Prostate gland (tissue), 2 donors: ENCODE results near the gene DOK1. TPM values are rescaled to one million over a fixed set of nuclear protein-coding genes. Genes with fewer than 3 reads are reported as not detected.

Experiments used
- DNase-seq: peaks from one replicate; pipeline ENCODE4 v3.0.0-alpha.2; 2019; ENCODE audit warnings: low spot score
- H3K27ac ChIP-seq, 2 donors: fragments of 200-600 bp; sonication (generic); 2 replicates each; pipeline ENCODE4 v1.5.1; 2017 to 2019
- H3K27me3 ChIP-seq: fragments of 200-600 bp; sonication (generic); replicated peaks from 2 replicates; pipeline ENCODE4 v1.5.1; 2019; ENCODE audit not compliant: insufficient read depth
- H3K36me3 ChIP-seq, 2 donors: fragments of 200-600 bp; sonication (generic); 1 replicate in 1 of 2; 2 replicates in 1 of 2; pipeline versions ENCODE4 v1.5.1 to v1.8.1; 2017 to 2019
- H3K4me1 ChIP-seq: fragments of 200-600 bp; sonication (generic); replicated peaks from 2 replicates; pipeline ENCODE4 v1.5.1; 2019
- H3K4me3 ChIP-seq, 2 donors: fragments of 200-600 bp; sonication (generic); 2 replicates each; pipeline ENCODE4 v1.5.1; 2017 to 2019
- H3K9me3 ChIP-seq: fragments of 200-600 bp; sonication (generic); 2 replicates; pipeline ENCODE4 v1.5.1; 2017
- CTCF ChIP-seq, 4 experiments: fragments of 200-600 bp in 2 of 4; fragments of 450-650 bp in 2 of 4; sonication (generic) in 2 of 4; IDR thresholded peaks; 1 replicate in 3 of 4; 2 replicates in 1 of 4; pipeline ENCODE4 v1.5.1; 2016 to 2019; ENCODE audit warnings: antibody characterized with exemption in 4 of 4, mild to moderate bottlenecking in 2 of 4, moderate library complexity in 2 of 4
- POLR2A ChIP-seq: fragments of 450-650 bp; IDR thresholded peaks from one replicate; pipeline ENCODE4 v1.6.1; 2016; ENCODE audit warnings: antibody characterized with exemption, mild to moderate bottlenecking
- POLR2AphosphoS5 ChIP-seq: sonication (generic); formaldehyde crosslinking; IDR thresholded peaks from one replicate; pipeline ENCODE4 v1.6.1; 2017; ENCODE audit warnings: antibody characterized with exemption
- WGBS: methylation state at CpG from one replicate; pipeline ENCODE4 v1.1.5; 2018; 5-methylcytosine and 5-hydroxymethylcytosine counted together
- intact Hi-C: fragments of 100-400 bp; cut with DNase I; formaldehyde crosslinking; loops from one replicate; pipeline ENCODE4 v1.14.2; 2022
- total RNA-seq, 2 donors: library from RNA; depleted of rRNA; stranded (reverse); fragments of >200 nt; gene quantifications; one replicate each; pipeline ENCODE4 v1.1.0, GENCODE V29; 2016

DOK1 gene
- total RNA-seq, 2 donors from 2014 or later: 4.5 to 18.9 TPM

GRCh38 chr2:74602586-74603281, 48.2 kb downstream of the DOK1 start:
- H3K4me3 ChIP-seq: no peak overlapping the region
- no peak for TF ChIP-seq POLR2AphosphoS5
- TF ChIP-seq CTCF (IDR thresholded peaks at IDR 0.05): no peak
- no peak for TF ChIP-seq POLR2A
- H3K4me1 ChIP-seq: no peaks in the 10 kb centered on the region
- no peaks in the 10 kb centered on the region for H3K9me3 ChIP-seq
- no peaks in the 10 kb centered on the region for H3K27me3 ChIP-seq
- WGBS: 47% methylated on average over 1 of the region's 1 CpG
- intact Hi-C loops: no loop called here
- no peak overlapping the region for H3K27ac ChIP-seq
- no peaks in the 10 kb centered on the region for H3K36me3 ChIP-seq
- DNase-seq: no peak

- 68% methylated on average over 7 of the region's 7 CpGs for WGBS
- intact Hi-C loops: no loop called here
Observed at GRCh38 chr2:74603282-74604000, 48.9 kb downstream of the DOK1 start.

GRCh38 chr2:74606927-74607326, 52.4 kb downstream of the DOK1 start:
- no peaks in the 10 kb centered on the region for H3K4me1 ChIP-seq
- H3K9me3 ChIP-seq: no peaks in the 10 kb centered on the region
- TF ChIP-seq POLR2AphosphoS5: no peak
- no peak for TF ChIP-seq POLR2A
- no peak for TF ChIP-seq CTCF (IDR thresholded peaks at IDR 0.05)
- H3K27ac ChIP-seq: no peak overlapping the region
- H3K36me3 ChIP-seq: no peaks in the 10 kb centered on the region
- 37% methylated on average over 5 of the region's 5 CpGs for WGBS
- no peak overlapping the region for H3K4me3 ChIP-seq
- H3K27me3 ChIP-seq: no peaks in the 10 kb centered on the region
- no peak for DNase-seq
- intact Hi-C loops: no loop called here

More at GRCh38 chr2:74603282-74604000, 48.9 kb downstream of the DOK1 start:
- Histone ChIP-seq H3K4me3 (no peak overlapping the region), H3K27ac (no peak overlapping the region), H3K36me3 (no peaks in the 10 kb centered on the region), H3K9me3 (no peaks in the 10 kb centered on the region), H3K4me1 (no peaks in the 10 kb centered on the region), H3K27me3 (no peaks in the 10 kb centered on the region)
- TF ChIP-seq POLR2AphosphoS5 (no peak), POLR2A (no peak), CTCF (IDR thresholded peaks at IDR 0.05) (no peak)
- no peak for DNase-seq

Other genes starting within 250 kb of the DOK1 start
- gene SLC4A5, start 211.3 kb upstream of the DOK1 start, total RNA-seq: 10 to 100 TPM in 1 of 2 donors, 1 to 10 TPM in 1; 6.2 to 65.9 TPM
- 100 to 1,000 TPM in 1 of 2 donors, 10 to 100 TPM in 1; 93.9 to 294 TPM for gene DCTN1, start 174.4 kb upstream of the DOK1 start, total RNA-seq
- 1 to 10 TPM; 6.1 to 6.8 TPM for gene C2orf81, start 133.1 kb upstream of the DOK1 start, total RNA-seq
- gene WDR54, start 133.0 kb upstream of the DOK1 start, total RNA-seq: 10 to 100 TPM; 11.4 to 19.4 TPM
- gene RTKN, start 112.8 kb upstream of the DOK1 start, total RNA-seq: 10 to 100 TPM; 24.5 to 26.0 TPM
- gene INO80B, start 99.6 kb upstream of the DOK1 start, total RNA-seq: 10 to 100 TPM; 28.3 to 46.7 TPM
- gene WBP1, start 96.3 kb upstream of the DOK1 start, total RNA-seq: 100 to 1,000 TPM in 1 of 2 donors, 10 to 100 TPM in 1; 73.3 to 158 TPM
- gene MOGS, start 89.3 kb upstream of the DOK1 start, total RNA-seq: 10 to 100 TPM; 57.1 to 68.3 TPM
- gene MRPL53, start 82.0 kb upstream of the DOK1 start, total RNA-seq: 10 to 100 TPM; 28.2 to 63.3 TPM
- gene CCDC142, start 71.7 kb upstream of the DOK1 start, total RNA-seq: 10 to 100 TPM; 28.0 to 28.3 TPM
- 10 to 100 TPM; 24.0 to 27.6 TPM for gene TTC31, start 71.6 kb upstream of the DOK1 start, total RNA-seq
- gene LBX2, start 55.1 kb upstream of the DOK1 start, total RNA-seq: 1 to 10 TPM in 1 of 2 donors, not detected in 1; 1.2 TPM
- 10 to 100 TPM; 13.6 to 14.7 TPM for gene PCGF1, start 47.0 kb upstream of the DOK1 start, total RNA-seq
- under 1 TPM in 1 of 2 donors, not detected in 1; 0.97 TPM for gene TLX2, start 40.3 kb upstream of the DOK1 start, total RNA-seq
- not detected for gene DQX1, start 28.5 kb upstream of the DOK1 start, total RNA-seq
- gene AUP1, start 25.0 kb upstream of the DOK1 start, total RNA-seq: 100 to 1,000 TPM; 101 to 124 TPM
- gene HTRA2, start 24.8 kb upstream of the DOK1 start, total RNA-seq: 10 to 100 TPM; 19.1 to 37.9 TPM
- 10 to 100 TPM in 1 of 2 donors, 1 to 10 TPM in 1; 1.3 to 10.7 TPM for gene LOXL3, start 778 bp upstream of the DOK1 start, total RNA-seq
- gene M1AP, start 93.6 kb downstream of the DOK1 start, total RNA-seq: 10 to 100 TPM in 1 of 2 donors, under 1 TPM in 1; 0.18 to 10.9 TPM
- gene SEMA4F, start 99.5 kb downstream of the DOK1 start, total RNA-seq: 10 to 100 TPM; 12.3 to 16.5 TPM